ENCODE data around the gene SP1. TPM values are rescaled to one million over a fixed set of nuclear protein-coding genes. Genes with fewer than 3 reads are reported as not detected.
"Not testable (repeated sequence)": the region's sequence is repeated elsewhere in the genome, so short reads cannot be mapped to it uniquely, and the experiment has no call there.

The SP1 gene
- total RNA-seq, 1 experiment from 2014 or later: 78.4 TPM

DNA sequence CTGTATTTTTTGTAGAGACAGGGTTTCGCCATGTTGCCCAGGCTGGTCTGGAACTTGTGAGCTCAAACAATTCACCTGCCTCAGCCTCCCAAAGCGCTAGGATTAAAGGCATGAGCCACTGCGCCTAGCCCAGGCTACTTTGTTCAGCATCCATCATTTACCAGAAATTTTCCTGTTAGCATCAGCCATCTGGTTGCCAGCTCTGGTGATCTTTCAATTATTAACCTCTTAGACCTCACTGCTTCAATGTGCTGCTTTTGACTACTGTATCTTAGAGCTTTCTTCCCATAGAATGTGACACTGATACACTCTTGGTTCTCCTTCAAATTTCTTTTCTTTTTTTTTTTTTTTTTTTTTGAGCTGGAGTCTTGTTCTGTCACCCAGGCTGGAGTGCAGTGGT, 38.2 kb downstream of the SP1 start:
- H3K36me3 ChIP-seq (ENCODE audit: insufficient read depth, low read length, poor library complexity, severe bottlenecking): no peaks in the 10 kb centered on the region
- H3K9me3 ChIP-seq (ENCODE audit: low read depth, low read length, poor library complexity, severe bottlenecking): no peaks in the 10 kb centered on the region
- TF ChIP-seq EZH2 (IDR thresholded peaks at IDR 0.05; ENCODE audit: borderline replicate concordance, low read depth, low read length, poor library complexity, severe bottlenecking): no peak
- TF ChIP-seq, protein P1, sequence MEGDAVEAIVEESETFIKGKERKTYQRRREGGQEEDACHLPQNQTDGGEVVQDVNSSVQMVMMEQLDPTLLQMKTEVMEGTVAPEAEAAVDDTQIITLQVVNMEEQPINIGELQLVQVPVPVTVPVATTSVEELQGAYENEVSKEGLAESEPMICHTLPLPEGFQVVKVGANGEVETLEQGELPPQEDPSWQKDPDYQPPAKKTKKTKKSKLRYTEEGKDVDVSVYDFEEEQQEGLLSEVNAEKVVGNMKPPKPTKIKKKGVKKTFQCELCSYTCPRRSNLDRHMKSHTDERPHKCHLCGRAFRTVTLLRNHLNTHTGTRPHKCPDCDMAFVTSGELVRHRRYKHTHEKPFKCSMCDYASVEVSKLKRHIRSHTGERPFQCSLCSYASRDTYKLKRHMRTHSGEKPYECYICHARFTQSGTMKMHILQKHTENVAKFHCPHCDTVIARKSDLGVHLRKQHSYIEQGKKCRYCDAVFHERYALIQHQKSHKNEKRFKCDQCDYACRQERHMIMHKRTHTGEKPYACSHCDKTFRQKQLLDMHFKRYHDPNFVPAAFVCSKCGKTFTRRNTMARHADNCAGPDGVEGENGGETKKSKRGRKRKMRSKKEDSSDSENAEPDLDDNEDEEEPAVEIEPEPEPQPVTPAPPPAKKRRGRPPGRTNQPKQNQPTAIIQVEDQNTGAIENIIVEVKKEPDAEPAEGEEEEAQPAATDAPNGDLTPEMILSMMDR (conservative IDR thresholded peaks at IDR 0.05; ENCODE audit: low read depth, low read length): no peak
- no peak overlapping the region for H3K4me3 ChIP-seq (ENCODE audit: low read depth, low read length, poor library complexity, severe bottlenecking)
- intact Hi-C loops (cut with micrococcal nuclease; ENCODE audit: unreplicated experiment): no loop called here
- DNase-seq (ENCODE audit: low spot score): no peak
- no peaks in the 10 kb centered on the region for H3K27me3 ChIP-seq (replicated peaks; ENCODE audit: insufficient read depth, low read depth, low read length, poor library complexity)
- ChIA-PET POLR2A (ENCODE audit: low non-redundant PET) (no interaction called here), CTCF (interaction anchor here (0.6 to 0.7 kb wide), 3 partner anchors 23 to 81 kb away, joined by 4 to 8 read pairs (median 6); no protein-coding TSS in a partner anchor)
- BruUV-seq (replicated peaks): no TSS peak
- no peak overlapping the region for H3K27ac ChIP-seq (ENCODE audit: low read depth, low read length, poor library complexity, severe bottlenecking)
- peaks cover 50% of the 10 kb centered on the region for H3K4me1 ChIP-seq (ENCODE audit: insufficient read depth, low read length, poor library complexity, severe bottlenecking)

DNA sequence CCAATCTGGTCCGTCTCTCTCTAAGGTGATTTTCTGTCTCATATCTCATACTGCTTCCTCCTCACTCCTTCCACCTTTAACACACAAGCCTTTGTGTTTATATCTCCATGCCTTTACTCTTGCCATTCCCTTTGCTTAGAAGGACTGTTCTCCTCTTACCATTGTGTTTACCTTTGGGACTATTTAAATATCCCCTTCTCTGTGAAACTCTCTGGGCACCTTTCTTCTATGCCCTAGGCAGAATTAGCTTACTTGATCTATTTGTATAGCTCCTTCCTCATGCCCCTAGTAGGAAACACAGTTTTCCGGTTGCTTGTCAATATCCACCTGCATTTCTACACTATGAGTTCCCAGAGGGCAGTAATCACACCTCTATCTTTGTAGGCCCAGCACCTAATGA, 39.8 kb downstream of the SP1 start:
- H3K36me3 ChIP-seq (ENCODE audit: insufficient read depth, low read length, poor library complexity, severe bottlenecking): no peaks in the 10 kb centered on the region
- no peak for TF ChIP-seq EZH2 (IDR thresholded peaks at IDR 0.05; ENCODE audit: borderline replicate concordance, low read depth, low read length, poor library complexity, severe bottlenecking)
- TF ChIP-seq, protein P1 (conservative IDR thresholded peaks at IDR 0.05; ENCODE audit: low read depth, low read length): no peak
- no peak overlapping the region for H3K4me3 ChIP-seq (ENCODE audit: low read depth, low read length, poor library complexity, severe bottlenecking)
- POLR2A ChIA-PET (ENCODE audit: low non-redundant PET): no interaction called here
- H3K27me3 ChIP-seq (replicated peaks; ENCODE audit: insufficient read depth, low read depth, low read length, poor library complexity): no peaks in the 10 kb centered on the region
- H3K4me1 ChIP-seq (ENCODE audit: insufficient read depth, low read length, poor library complexity, severe bottlenecking): peaks cover 35% of the 10 kb centered on the region
- no TSS peak for BruUV-seq (replicated peaks)
- no peak overlapping the region for H3K27ac ChIP-seq (ENCODE audit: low read depth, low read length, poor library complexity, severe bottlenecking)
- CTCF ChIA-PET: no interaction called here
- H3K9me3 ChIP-seq (ENCODE audit: low read depth, low read length, poor library complexity, severe bottlenecking): no peaks in the 10 kb centered on the region
- DNase-seq (ENCODE audit: low spot score): no peak
- intact Hi-C loops (cut with micrococcal nuclease; ENCODE audit: unreplicated experiment): no loop called here

DNA sequence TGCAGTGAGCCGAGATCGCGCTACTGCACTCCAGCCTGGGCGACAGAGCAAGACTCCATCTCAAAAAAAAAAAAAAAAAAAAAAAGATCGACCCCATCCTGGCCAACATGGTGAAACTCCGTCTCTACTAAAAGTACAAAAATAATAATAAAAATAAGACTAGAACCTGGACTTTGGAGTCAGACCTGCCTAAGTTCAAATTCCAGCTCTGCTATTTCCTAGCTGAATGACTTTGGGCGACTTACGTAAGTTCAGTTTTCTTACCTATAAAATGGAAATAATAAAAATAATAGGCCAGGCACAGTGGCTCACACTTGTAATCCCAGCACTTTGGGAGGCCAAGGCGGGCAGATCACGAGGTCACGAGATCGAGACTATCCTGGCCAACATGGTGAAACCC, 42.3 kb downstream of the SP1 start:
- CTCF ChIA-PET: interaction anchor here (1.3 to 1.5 kb wide), 2 partner anchors 9 to 69 kb away, joined by 11 to 52 read pairs; no protein-coding TSS in a partner anchor
- H3K27ac ChIP-seq (ENCODE audit: low read depth, low read length, poor library complexity, severe bottlenecking); intact Hi-C loops (cut with micrococcal nuclease; ENCODE audit: unreplicated experiment); H3K27me3 ChIP-seq (replicated peaks; ENCODE audit: insufficient read depth, low read depth, low read length, poor library complexity); H3K9me3 ChIP-seq (ENCODE audit: low read depth, low read length, poor library complexity, severe bottlenecking); H3K4me3 ChIP-seq (ENCODE audit: low read depth, low read length, poor library complexity, severe bottlenecking); H3K36me3 ChIP-seq (ENCODE audit: insufficient read depth, low read length, poor library complexity, severe bottlenecking); DNase-seq (ENCODE audit: low spot score); POLR2A ChIA-PET (ENCODE audit: low non-redundant PET); BruUV-seq (replicated peaks): not testable (repeated sequence)
- H3K4me1 ChIP-seq (ENCODE audit: insufficient read depth, low read length, poor library complexity, severe bottlenecking): peaks cover 10% of the 10 kb centered on the region

DNA sequence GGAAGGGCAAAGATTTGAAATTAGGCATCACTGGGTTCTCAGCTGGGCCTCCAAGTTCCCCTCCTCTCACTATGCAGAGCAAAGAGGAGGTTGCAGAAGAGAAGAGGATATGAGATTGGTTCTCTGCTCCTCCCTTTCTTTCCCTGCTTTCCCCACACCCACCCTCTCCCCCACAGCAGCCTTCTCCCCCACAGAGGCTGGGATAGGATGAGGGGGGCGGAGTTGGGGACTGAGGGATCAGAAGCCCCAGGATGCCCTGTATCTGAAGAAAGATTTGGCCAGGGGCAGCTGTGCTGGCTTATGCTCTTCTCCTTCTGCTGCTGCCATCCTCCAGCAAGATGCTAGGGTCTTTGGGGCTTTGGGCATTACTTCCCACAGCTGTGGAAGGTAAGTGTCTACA, 43.6 kb downstream of the SP1 start, which contains the start of gene AMHR2:
TSS of gene AMHR2 (plus strand) at position 259 of the 400 bp plus-strand sequence. CDS start at position 339, 80 bp downstream.
- H3K27ac ChIP-seq (ENCODE audit: low read depth, low read length, poor library complexity, severe bottlenecking): no peak within 1 kb of the TSS
- intact Hi-C loops (cut with micrococcal nuclease; ENCODE audit: unreplicated experiment): no loop called here
- no peaks in the 10 kb centered on the region for H3K9me3 ChIP-seq (ENCODE audit: low read depth, low read length, poor library complexity, severe bottlenecking)
- H3K27me3 ChIP-seq (replicated peaks; ENCODE audit: insufficient read depth, low read depth, low read length, poor library complexity): no peaks in the 10 kb centered on the region
- H3K4me3 ChIP-seq (ENCODE audit: low read depth, low read length, poor library complexity, severe bottlenecking): no peak within 1 kb of the TSS
- POLR2A ChIA-PET (ENCODE audit: low non-redundant PET): no interaction called here
- H3K4me1 ChIP-seq (ENCODE audit: insufficient read depth, low read length, poor library complexity, severe bottlenecking): peaks cover 10% of the 10 kb centered on the region
- BruUV-seq (replicated peaks): no TSS peak
- H3K36me3 ChIP-seq (ENCODE audit: insufficient read depth, low read length, poor library complexity, severe bottlenecking): no peaks in the 10 kb centered on the region
- no peak for DNase-seq (ENCODE audit: low spot score)
- TF ChIP-seq, protein P1 (conservative IDR thresholded peaks at IDR 0.05; ENCODE audit: low read depth, low read length): no peak
- TF ChIP-seq EZH2 (IDR thresholded peaks at IDR 0.05; ENCODE audit: borderline replicate concordance, low read depth, low read length, poor library complexity, severe bottlenecking): no peak
- CTCF ChIA-PET: interaction anchor here (0.7 to 0.9 kb wide), 1 partner anchor 71 kb away, joined by 3 read pairs; no protein-coding TSS in a partner anchor

Measured in A673 (cell line).